ENCODE data around the gene SOX10. TPM values are rescaled to one million over a fixed set of nuclear protein-coding genes. Genes with fewer than 3 reads are reported as not detected.
"Not testable (repeated sequence)": the region's sequence is repeated elsewhere in the genome, so short reads cannot be mapped to it uniquely, and the experiment has no call there.

SOX10 gene
- total RNA-seq, 1 experiment from 2014 or later: not detected

- Histone ChIP-seq H3K79me2 (ENCODE audit: low read length) (no peaks in the 10 kb centered on the region), H3K9me2 (replicated peaks; ENCODE audit: insufficient read depth, low read length) (no peaks in the 10 kb centered on the region), H3K27ac (ENCODE audit: low read length) (no peak overlapping the region), H2AFZ (ENCODE audit: low read length) (no peak overlapping the region), H3K9ac (ENCODE audit: low read length) (no peak overlapping the region), H4K20me1 (ENCODE audit: insufficient read depth, low read depth, low read length) (0 out of 2 replicates have a peak, but pooled peaks cover 7% of the 10 kb centered on the region), H3K27me3 (ENCODE audit: low read length) (no peaks in the 10 kb centered on the region), H3K9me3 (ENCODE audit: low read length) (no peaks in the 10 kb centered on the region), H3K4me1 (ENCODE audit: low read length) (peaks cover 4% of the 10 kb centered on the region), H3K4me3 (ENCODE audit: low read length) (no peak overlapping the region), H3K36me3 (ENCODE audit: insufficient read depth, low read length) (no peaks in the 10 kb centered on the region), H3K4me2 (ENCODE audit: low read depth, low read length, poor library complexity, severe bottlenecking) (no peak overlapping the region)
- no peak for DNase-seq
Measured at GRCh38 chr22:37985050-37985585, 763 bp upstream of the SOX10 start.

GRCh38 chr22:37982938-37983859 lies 1.2 kb downstream of the SOX10 start:
- no peaks in the 10 kb centered on the region for H3K79me2 ChIP-seq (ENCODE audit: low read length)
- no peak overlapping the region for H3K4me3 ChIP-seq (ENCODE audit: low read length)
- H3K4me2 ChIP-seq (ENCODE audit: low read depth, low read length, poor library complexity, severe bottlenecking): no peak overlapping the region
- H2AFZ ChIP-seq (ENCODE audit: low read length): no peak overlapping the region
- no peaks in the 10 kb centered on the region for H3K9me3 ChIP-seq (ENCODE audit: low read length)
- no peaks in the 10 kb centered on the region for H4K20me1 ChIP-seq (ENCODE audit: insufficient read depth, low read depth, low read length)
- H3K9ac ChIP-seq (ENCODE audit: low read length): no peak overlapping the region
- H3K27me3 ChIP-seq (ENCODE audit: low read length): no peaks in the 10 kb centered on the region
- no peaks in the 10 kb centered on the region for H3K36me3 ChIP-seq (ENCODE audit: insufficient read depth, low read length)
- DNase-seq: no peak
- no peaks in the 10 kb centered on the region for H3K9me2 ChIP-seq (replicated peaks; ENCODE audit: insufficient read depth, low read length)
- no peak overlapping the region for H3K27ac ChIP-seq (ENCODE audit: low read length)
- no peaks in the 10 kb centered on the region for H3K4me1 ChIP-seq (ENCODE audit: low read length)

GRCh38 chr22:37982151-37982785 lies 2.1 kb downstream of the SOX10 start:
- Histone ChIP-seq H3K4me1 (ENCODE audit: low read length) (no peaks in the 10 kb centered on the region), H3K9me2 (replicated peaks; ENCODE audit: insufficient read depth, low read length) (no peaks in the 10 kb centered on the region), H3K9ac (ENCODE audit: low read length) (no peak overlapping the region), H3K9me3 (ENCODE audit: low read length) (no peaks in the 10 kb centered on the region), H4K20me1 (ENCODE audit: insufficient read depth, low read depth, low read length) (no peaks in the 10 kb centered on the region), H3K4me2 (ENCODE audit: low read depth, low read length, poor library complexity, severe bottlenecking) (no peak overlapping the region), H3K27me3 (ENCODE audit: low read length) (no peaks in the 10 kb centered on the region), H3K27ac (ENCODE audit: low read length) (no peak overlapping the region), H2AFZ (ENCODE audit: low read length) (no peak overlapping the region), H3K4me3 (ENCODE audit: low read length) (no peak overlapping the region), H3K79me2 (ENCODE audit: low read length) (no peaks in the 10 kb centered on the region), H3K36me3 (ENCODE audit: insufficient read depth, low read length) (no peaks in the 10 kb centered on the region)
- no peak for DNase-seq

GRCh38 chr22:37981282-37982011 lies 2.9 kb downstream of the SOX10 start:
- Histone ChIP-seq H3K27me3 (ENCODE audit: low read length) (no peaks in the 10 kb centered on the region), H3K9me2 (replicated peaks; ENCODE audit: insufficient read depth, low read length) (no peaks in the 10 kb centered on the region), H3K79me2 (ENCODE audit: low read length) (no peaks in the 10 kb centered on the region), H3K9me3 (ENCODE audit: low read length) (no peaks in the 10 kb centered on the region), H2AFZ (ENCODE audit: low read length) (no peak overlapping the region), H3K9ac (ENCODE audit: low read length) (no peak overlapping the region), H3K4me2 (ENCODE audit: low read depth, low read length, poor library complexity, severe bottlenecking) (no peak overlapping the region), H3K36me3 (ENCODE audit: insufficient read depth, low read length) (no peaks in the 10 kb centered on the region), H3K27ac (ENCODE audit: low read length) (no peak overlapping the region), H3K4me1 (ENCODE audit: low read length) (no peaks in the 10 kb centered on the region), H3K4me3 (ENCODE audit: low read length) (no peak overlapping the region), H4K20me1 (ENCODE audit: insufficient read depth, low read depth, low read length) (no peaks in the 10 kb centered on the region)
- DNase-seq: no peak

GRCh38 chr22:37979782-37980181 lies 4.6 kb downstream of the SOX10 start:
- no peak overlapping the region for H3K4me3 ChIP-seq (ENCODE audit: low read length)
- no peak overlapping the region for H3K9ac ChIP-seq (ENCODE audit: low read length)
- no peak overlapping the region for H3K27ac ChIP-seq (ENCODE audit: low read length)
- H4K20me1 ChIP-seq (ENCODE audit: insufficient read depth, low read depth, low read length): no peaks in the 10 kb centered on the region
- H3K27me3 ChIP-seq (ENCODE audit: low read length): no peaks in the 10 kb centered on the region
- H2AFZ ChIP-seq (ENCODE audit: low read length): no peak overlapping the region
- no peak for DNase-seq
- H3K4me1 ChIP-seq (ENCODE audit: low read length): no peaks in the 10 kb centered on the region
- no peaks in the 10 kb centered on the region for H3K9me3 ChIP-seq (ENCODE audit: low read length)
- H3K9me2 ChIP-seq (replicated peaks; ENCODE audit: insufficient read depth, low read length): no peaks in the 10 kb centered on the region
- H3K36me3 ChIP-seq (ENCODE audit: insufficient read depth, low read length): no peaks in the 10 kb centered on the region
- H3K4me2 ChIP-seq (ENCODE audit: low read depth, low read length, poor library complexity, severe bottlenecking): no peak overlapping the region
- H3K79me2 ChIP-seq (ENCODE audit: low read length): no peaks in the 10 kb centered on the region

- H3K9me3 ChIP-seq (ENCODE audit: low read length): no peaks in the 10 kb centered on the region
- no peaks in the 10 kb centered on the region for H3K36me3 ChIP-seq (ENCODE audit: insufficient read depth, low read length)
- no peaks in the 10 kb centered on the region for H3K79me2 ChIP-seq (ENCODE audit: low read length)
- no peaks in the 10 kb centered on the region for H3K9me2 ChIP-seq (replicated peaks; ENCODE audit: insufficient read depth, low read length)
- H3K4me3 ChIP-seq (ENCODE audit: low read length): no peak overlapping the region
- H4K20me1 ChIP-seq (ENCODE audit: insufficient read depth, low read depth, low read length): no peaks in the 10 kb centered on the region
- no peaks in the 10 kb centered on the region for H3K4me1 ChIP-seq (ENCODE audit: low read length)
- H3K27ac ChIP-seq (ENCODE audit: low read length): no peak overlapping the region
- H3K27me3 ChIP-seq (ENCODE audit: low read length): no peaks in the 10 kb centered on the region
- H3K9ac ChIP-seq (ENCODE audit: low read length): no peak overlapping the region
- no peak overlapping the region for H2AFZ ChIP-seq (ENCODE audit: low read length)
- no peak for DNase-seq
- H3K4me2 ChIP-seq (ENCODE audit: low read depth, low read length, poor library complexity, severe bottlenecking): no peak overlapping the region
Measured at GRCh38 chr22:37976547-37976946, 7.8 kb downstream of the SOX10 start.

- H2AFZ ChIP-seq (ENCODE audit: low read length); H3K27me3 ChIP-seq (ENCODE audit: low read length); H3K9ac ChIP-seq (ENCODE audit: low read length); H3K9me3 ChIP-seq (ENCODE audit: low read length); H3K4me3 ChIP-seq (ENCODE audit: low read length); H3K79me2 ChIP-seq (ENCODE audit: low read length); H3K36me3 ChIP-seq (ENCODE audit: insufficient read depth, low read length); H3K4me2 ChIP-seq (ENCODE audit: low read depth, low read length, poor library complexity, severe bottlenecking); H3K27ac ChIP-seq (ENCODE audit: low read length); H3K4me1 ChIP-seq (ENCODE audit: low read length); H3K9me2 ChIP-seq (replicated peaks; ENCODE audit: insufficient read depth, low read length); H4K20me1 ChIP-seq (ENCODE audit: insufficient read depth, low read depth, low read length); DNase-seq: not testable (repeated sequence)
Measured at GRCh38 chr22:37976022-37976421, 8.3 kb downstream of the SOX10 start.

- Histone ChIP-seq H3K4me2 (ENCODE audit: low read depth, low read length, poor library complexity, severe bottlenecking) (no peak overlapping the region), H3K4me3 (ENCODE audit: low read length) (no peak overlapping the region), H3K9ac (ENCODE audit: low read length) (no peak overlapping the region), H3K4me1 (ENCODE audit: low read length) (no peaks in the 10 kb centered on the region), H3K9me3 (ENCODE audit: low read length) (no peaks in the 10 kb centered on the region), H3K9me2 (replicated peaks; ENCODE audit: insufficient read depth, low read length) (no peaks in the 10 kb centered on the region), H3K36me3 (ENCODE audit: insufficient read depth, low read length) (no peaks in the 10 kb centered on the region), H2AFZ (ENCODE audit: low read length) (no peak overlapping the region), H3K79me2 (ENCODE audit: low read length) (no peaks in the 10 kb centered on the region), H4K20me1 (ENCODE audit: insufficient read depth, low read depth, low read length) (no peaks in the 10 kb centered on the region), H3K27me3 (ENCODE audit: low read length) (no peaks in the 10 kb centered on the region), H3K27ac (ENCODE audit: low read length) (no peak overlapping the region)
- no peak for DNase-seq
Measured at GRCh38 chr22:37975153-37975552, 9.2 kb downstream of the SOX10 start.

Data from Karpas-422 (cell line).